SH-SY5Y (cell line): ENCODE data around the gene KLF11.

Experiments used
- GATA2 ChIP-seq: IDR thresholded peaks from 2 replicates; pipeline ENCODE4 v1.6.1; 2011; ENCODE audit warnings: mild to moderate bottlenecking, low read depth, low read length
- GATA3 ChIP-seq: IDR thresholded peaks from 2 replicates; pipeline ENCODE4 v1.6.1; 2011; ENCODE audit warnings: low read depth, mild to moderate bottlenecking, low read length, moderate library complexity

GRCh38 chr2:10002109-10002508 is 41.2 kb upstream of the KLF11 start:
- TF ChIP-seq GATA2: no peak
- no peak for TF ChIP-seq GATA3
